ENCODE data around the gene C19orf38.
"Not testable (repeated sequence)": the region's sequence is repeated elsewhere in the genome, so short reads cannot be mapped to it uniquely, and the experiment has no call there.

Gene C19orf38

DNA sequence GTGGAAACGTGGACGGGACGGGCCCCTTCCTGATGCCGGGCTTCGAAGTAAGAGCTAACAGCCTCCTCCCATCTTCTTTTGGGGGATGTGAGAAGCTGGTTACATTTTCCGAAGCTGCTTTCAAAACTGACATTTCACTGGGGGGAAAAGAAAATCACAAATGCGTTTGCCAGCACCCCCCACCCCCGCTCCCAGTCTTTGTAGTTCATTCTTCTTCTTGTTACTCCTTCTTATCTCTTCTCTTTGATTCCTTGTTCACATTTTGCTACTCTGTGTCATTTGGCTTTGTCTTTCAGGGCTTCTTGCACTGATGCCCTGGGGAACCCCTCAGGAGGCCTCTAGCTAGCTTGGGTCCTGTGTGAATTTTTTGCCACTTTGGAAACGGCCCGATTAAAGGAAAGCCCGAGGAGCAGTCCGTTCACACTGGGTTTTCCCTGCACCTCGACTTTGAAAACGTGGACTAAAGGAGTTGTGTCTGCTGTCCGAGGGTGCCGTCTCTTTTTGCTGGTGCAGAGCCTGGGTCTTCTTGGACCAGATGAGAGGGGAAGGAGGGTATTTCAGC lies 24.4 kb downstream of the C19orf38 start:
- in situ Hi-C loops (cut with MboI; ENCODE audit: low sequenced_read_pairs): no loop called here

DNA sequence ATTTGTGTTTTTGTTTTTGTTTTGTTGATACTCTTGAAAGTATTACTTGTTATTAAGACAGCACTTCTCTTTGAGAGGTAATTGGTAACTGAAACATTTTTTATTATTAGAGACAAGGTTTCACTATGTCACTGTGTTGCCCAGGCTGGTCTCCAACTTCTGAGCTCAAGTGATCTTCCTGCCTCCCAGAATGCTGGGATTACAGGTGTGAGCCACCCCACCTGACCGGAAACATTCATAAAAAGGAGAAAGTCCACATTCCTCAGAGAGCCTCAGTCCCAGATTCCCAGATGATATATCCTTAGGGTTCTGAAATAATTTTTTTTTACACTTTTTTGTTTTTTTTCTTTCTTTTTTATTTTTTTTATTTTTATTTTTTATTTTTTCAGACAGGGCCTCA lies 25.8 kb downstream of the C19orf38 start:
- in situ Hi-C loops (cut with MboI; ENCODE audit: low sequenced_read_pairs): no loop called here

DNA sequence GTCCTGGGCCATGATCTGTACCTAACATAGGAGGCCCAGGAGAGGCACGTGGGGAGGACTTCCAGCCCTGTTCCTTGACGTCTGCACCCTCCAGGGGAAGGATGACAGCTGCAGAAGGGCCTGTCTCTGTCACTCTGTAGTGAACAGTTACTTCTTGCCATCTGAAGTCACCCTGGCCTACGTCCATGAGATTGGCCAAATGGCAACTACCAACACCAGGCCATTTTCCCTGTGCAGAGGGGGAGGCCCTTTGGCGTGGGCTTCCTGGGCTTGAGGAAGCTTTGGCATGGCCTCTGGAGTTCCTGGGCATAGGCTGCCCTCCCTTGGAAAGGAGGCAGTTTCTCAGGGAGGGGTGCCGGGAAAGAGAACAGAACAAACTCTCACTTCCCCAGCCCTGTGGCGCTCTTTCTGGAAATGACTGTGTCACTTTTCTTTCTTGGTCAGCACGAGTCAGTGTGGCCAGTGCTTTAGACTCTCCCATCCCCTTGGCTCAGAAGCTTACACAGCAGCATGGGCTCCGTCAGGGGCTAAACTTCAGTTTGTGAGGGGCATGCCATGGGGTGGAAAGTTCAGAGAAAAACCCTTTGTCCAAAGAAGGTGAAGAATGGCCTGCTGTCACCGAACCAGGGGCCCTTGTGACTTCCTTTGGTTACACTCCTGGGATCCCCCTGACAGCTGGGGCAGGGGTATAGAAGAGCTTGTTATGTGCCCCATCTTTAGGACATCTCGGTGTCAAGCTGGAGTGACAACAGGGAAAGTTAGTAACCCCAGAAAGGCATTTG lies 28.4 kb downstream of the C19orf38 start:
- in situ Hi-C loops (cut with MboI; ENCODE audit: low sequenced_read_pairs): no loop called here

DNA sequence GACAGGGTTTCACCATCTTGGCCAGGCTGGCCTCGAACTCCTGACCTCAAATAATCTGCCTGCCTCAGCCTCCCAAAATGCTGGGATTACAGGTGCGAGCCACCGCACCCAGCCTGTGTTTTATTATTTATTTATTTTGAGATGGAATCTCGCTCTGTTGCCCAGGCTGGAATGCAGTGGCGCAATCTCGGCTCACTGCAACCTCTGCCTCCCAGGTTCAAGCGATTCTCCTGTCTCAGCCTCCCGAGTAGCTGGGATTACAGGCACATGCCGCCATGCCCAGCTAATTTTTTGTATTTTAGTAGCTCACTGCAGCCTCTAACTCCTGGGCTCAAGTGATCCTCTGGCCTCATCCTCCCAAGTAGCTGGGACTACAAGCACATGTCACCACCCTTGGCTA lies 29.4 kb downstream of the C19orf38 start:
- in situ Hi-C loops (cut with MboI; ENCODE audit: low sequenced_read_pairs): not testable (repeated sequence)

DNA sequence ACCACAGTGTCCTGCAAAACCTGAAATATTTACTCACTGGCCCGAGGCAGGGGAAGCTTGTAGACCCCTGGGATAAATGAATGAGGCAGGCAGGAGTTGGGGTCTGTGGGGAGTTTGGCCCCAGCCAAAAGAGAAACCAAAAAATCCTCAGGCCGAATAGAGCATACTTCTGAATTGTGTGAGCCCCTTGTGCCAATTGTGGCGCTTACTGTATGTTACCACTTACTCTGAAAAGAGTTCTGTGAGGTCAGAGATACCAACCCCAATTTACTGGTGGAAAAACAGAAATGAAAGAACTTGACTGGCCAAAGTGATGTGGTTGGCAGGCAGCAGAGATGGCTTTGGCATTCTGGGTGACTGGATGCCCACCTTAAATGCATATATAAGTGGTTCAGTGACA lies 30.0 kb downstream of the C19orf38 start:
- in situ Hi-C loops (cut with MboI; ENCODE audit: low sequenced_read_pairs): no loop called here

DNA sequence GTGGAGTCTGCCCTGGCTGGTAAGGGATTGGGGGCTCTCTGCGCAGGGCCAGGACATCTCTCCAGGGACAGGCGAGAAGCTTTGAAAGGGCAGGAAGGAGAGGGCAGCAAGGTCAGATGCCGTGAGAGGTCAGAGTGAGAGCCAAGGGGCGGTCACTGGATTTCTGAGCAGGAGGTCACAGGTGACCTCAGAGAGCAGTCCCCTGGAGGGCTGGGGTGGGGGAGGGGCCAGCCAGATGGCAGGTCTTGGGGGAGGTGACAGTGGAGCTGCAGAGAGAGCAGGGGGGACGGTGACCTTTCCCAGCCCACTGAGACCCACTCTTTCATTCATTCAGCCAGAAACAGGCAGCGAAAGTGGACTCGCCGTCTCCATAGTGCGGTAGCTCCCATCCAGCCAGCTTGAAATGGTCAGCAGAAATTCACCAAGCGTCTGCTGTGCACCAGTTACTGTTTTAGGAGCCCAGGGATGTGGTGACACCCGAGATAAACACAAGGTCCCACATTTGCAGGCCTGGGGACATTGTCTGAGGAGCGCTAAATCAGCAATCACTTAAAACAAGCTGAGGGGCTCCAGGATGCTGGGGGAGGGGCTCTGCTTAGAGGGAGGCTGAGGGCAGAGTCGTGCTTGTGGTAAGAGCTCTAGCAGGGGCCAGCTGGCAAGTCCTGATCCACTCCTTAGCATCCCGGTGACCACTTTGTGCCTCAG lies 33.3 kb downstream of the C19orf38 start:
- in situ Hi-C loops (cut with MboI; ENCODE audit: low sequenced_read_pairs): no loop called here

DNA sequence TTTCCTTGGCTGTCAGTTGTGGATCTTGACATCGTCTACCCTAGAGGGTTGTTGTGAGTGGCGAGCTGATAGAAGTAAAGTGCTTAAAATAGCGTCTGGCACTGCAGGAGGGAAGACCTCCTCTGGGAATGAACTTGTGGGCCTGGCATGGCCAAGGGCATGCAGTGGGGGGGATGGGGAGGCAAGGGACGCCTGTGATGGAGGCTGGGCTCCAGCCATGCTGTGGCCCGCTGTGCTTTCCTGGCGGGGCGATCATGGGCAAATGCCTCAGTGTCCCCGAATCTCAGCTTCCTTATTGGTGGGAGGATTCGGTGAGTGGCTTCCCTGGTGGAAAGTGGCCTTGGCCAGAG lies 33.9 kb downstream of the C19orf38 start:
- in situ Hi-C loops (cut with MboI; ENCODE audit: low sequenced_read_pairs): no loop called here

DNA sequence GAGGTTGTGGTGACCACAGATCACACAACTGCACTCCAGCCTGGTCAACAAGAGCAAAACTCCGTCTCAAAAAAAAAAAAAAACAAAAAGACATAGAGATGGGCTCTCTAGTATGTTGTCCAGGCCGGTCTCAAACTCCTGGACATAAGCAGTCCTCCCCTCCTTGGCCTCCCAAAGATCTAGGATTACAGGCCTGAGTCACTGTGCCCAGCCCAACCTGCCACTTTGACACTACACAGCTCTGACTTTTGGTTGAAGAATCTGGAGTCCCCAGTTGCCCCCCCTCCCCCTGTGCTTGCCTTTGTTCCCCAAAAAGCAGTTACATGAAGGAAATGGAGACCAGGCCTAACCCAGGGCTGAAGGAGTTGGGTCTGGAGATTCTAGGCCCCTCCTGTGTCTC lies 36.1 kb downstream of the C19orf38 start:
- in situ Hi-C loops (cut with MboI; ENCODE audit: low sequenced_read_pairs): no loop called here

DNA sequence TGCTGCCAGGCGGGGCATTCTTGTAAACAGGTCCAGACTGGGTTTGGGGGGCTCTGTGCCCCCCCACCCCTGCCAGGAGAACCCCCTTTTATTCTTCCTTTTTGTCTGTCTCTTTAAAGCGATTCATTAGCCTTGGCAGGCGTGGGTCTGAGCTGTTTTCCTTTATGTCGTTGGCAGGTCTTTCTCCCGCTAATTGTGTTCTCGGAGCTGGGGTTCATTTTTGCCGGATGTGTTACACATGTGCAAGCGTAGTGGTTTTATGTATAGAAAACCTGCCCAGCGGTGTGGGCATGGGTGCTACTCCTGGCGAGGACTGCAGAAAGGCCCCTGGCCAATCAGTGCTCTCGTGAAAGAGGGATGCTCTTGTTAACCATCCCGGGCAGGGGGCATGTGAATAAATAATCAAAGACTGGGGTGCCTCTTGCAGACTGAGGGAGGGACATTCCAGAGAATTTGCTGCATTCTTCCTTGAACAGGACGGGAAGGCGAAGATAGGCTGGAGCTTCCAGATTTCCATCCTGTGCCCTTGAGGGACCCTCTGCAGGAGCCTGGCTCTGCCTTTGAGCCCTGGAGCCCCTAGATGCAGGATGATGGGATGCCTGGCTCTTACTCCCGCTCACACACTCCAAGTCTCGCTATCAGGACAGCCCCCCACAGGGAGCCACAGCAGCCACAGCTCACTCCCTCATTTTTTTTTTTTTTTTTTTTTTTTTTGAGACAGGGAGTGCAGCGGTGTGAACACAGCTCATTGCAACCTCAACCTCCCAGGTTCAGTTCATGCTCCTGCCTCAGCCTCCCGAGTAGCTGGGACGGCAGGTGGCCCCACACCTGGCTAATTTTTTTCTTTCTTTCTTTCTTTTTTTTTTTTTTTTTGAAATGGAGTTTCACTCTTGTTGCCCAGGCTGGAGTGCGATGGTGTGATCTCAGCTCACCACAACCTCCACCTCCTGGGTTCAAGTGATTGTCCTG lies 37.3 kb downstream of the C19orf38 start:
- in situ Hi-C loops (cut with MboI; ENCODE audit: low sequenced_read_pairs): no loop called here

DNA sequence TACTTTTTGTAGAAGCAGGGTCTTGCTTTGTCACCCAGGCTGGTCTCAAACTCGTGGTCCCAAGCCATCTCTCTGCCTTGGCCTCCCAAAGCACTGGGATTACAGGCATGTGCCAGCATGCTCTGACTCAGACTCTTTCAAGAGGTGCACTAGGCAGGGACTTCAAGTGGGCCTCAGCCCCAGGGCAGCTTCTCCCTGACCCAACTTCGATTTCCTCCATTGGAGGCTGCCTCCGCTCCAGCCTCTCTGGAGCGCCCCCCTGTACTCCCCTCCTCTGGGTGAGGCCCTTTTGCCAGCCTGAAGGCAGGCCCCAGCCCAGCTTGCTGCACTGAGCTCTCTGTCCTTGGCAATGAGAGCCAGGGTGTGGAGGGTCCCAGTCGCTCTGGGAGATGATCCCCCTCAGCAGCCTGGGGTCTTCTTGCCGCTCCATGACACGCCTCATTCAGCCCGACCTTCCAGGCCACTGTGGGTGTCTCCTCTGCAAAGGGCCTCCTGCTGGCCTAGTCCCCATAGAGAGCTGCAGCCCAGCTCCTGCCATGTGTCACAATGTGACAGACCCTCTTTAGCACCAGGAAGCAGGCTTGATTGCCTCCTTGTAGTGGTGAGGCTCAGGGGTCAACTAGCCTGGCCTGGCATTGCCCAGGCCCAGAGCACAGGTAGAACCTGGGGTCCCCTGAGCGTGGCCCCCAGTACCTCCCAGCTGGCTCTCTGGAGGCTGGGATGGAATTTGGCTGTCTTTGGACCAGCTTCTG lies 39.6 kb downstream of the C19orf38 start:
- in situ Hi-C loops (cut with MboI; ENCODE audit: low sequenced_read_pairs): no loop called here

DNA sequence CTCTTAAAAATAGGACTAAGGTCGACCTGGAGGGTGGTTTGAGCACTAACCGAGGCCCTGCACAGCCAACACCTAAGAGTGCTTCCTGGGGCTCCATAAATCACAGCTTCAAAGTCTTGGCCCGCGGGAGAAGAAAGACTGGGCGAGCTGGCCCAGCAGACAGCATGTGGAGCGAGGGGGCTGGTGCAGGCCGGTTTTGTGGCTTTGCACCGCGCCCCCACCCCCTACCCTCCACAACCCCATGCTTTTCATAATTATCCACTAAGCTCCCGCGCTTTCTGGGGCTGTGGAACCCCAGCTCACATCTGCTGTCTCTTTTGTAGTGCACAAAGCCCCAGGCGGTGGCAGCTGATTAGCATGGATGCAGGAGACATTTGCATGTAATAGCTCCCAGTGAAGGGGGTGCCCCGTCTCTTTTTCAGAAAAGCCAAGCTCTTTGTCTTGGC lies 40.2 kb downstream of the C19orf38 start:
- in situ Hi-C loops (cut with MboI; ENCODE audit: low sequenced_read_pairs): no loop called here

DNA sequence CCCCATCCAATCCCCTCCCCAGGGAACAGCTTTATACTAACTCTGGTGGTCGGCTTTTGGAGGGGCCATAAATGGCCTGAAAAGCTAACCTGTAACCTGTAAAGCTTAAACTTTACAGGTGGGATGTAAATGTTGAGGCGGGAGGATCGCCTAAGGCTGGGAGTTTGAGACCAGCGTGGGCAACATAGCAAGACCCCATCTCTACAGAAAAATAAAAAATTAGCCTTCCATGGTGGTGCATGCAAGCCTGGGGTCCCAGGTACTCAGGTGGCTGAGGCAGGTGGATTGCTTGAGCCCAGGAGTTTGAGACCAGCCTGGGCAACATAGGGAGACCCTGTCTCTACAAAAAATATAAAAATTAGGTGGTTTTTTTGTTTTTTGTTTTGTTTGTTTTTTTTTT lies 41.7 kb downstream of the C19orf38 start:
- in situ Hi-C loops (cut with MboI; ENCODE audit: low sequenced_read_pairs): no loop called here

DNA sequence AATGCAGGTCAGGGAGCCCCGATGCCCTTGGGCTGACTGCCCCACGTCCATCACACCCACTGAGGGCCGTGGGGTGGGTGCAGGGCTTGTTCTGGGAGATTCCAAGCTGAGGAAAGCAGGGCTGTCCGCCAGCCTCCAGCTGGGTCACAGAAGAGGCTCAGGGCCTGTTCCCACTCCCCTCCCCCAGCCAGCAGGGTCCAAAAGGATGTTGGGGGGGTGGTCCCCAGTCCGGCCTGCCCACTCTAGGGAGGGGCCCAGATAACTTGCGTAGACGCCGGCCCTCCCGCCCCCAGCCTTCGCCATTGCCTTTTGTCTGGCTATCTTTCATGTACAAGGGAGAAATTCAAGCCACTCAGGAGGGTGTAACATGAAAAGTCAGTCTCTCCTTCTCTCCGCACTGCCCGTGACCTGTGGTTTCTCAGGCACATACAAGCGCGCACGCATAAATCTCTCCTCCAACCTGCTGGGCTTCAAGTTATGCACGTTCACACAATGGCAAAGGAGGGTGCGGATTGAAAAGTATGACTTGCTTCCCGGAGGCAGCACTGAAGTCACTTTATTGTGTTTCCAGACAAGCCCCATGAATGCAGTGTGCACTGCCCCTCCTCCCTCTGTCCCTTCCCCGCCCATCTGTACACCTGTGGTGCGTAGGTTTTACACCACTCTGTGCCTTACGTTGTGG lies 43.3 kb downstream of the C19orf38 start:
- in situ Hi-C loops (cut with MboI; ENCODE audit: low sequenced_read_pairs): no loop called here

DNA sequence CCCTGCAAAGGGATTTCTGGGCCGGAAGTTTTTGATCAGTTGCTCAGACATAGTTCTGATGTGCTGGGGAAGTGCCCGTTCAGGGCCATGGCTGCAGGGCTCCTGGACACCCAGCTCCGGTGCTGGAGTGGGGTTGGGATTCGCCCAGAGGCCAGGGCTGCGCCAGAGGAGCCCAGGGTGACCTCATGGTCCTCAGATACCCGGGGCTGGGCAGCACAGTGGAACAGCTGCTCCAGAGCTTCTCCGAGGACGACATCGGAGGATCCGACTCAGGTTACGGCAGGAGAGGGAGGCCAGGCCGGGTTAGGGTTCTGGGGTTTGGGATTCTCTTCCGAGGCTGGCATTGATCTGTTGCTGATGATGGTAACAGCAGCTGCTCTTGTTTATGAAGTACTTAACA lies 44.0 kb downstream of the C19orf38 start:
- in situ Hi-C loops (cut with MboI; ENCODE audit: low sequenced_read_pairs): no loop called here

DNA sequence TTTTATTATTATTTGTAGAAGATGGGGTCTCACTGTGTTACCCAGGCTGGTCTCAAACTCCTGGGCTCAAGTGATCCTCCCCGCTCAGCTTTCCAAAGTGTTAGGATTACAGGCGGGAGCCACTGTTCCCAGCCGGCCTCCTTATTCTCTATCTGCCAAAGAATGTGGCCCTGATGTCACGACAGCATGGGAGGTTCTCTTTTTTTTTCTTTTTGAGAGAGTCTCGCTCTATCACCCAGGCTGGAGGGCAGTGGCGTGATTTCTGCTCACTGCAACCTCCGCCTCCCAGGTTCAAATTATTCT lies 46.6 kb downstream of the C19orf38 start:
- in situ Hi-C loops (cut with MboI; ENCODE audit: low sequenced_read_pairs): no loop called here

DNA sequence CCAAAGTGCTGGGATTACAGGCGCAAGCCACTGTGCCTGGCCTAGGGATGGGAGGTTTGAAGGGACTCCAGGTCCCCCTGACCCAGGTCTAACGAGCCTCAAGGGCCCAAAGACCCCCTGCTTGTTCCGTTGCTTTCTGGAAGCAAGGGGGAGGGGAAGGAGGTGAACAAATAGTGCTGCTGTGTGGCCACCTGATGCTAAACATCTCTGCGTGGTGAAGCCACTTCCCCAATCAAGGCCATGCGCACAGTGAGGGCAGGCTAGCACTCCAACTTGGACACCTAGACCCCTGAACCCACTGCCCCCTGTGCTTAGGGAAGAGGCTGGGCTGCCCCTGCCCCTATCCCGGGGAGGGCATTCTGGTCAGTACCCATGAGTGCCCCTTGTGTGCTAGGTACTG lies 47.1 kb downstream of the C19orf38 start:
- in situ Hi-C loops (cut with MboI; ENCODE audit: low sequenced_read_pairs): no loop called here

DNA sequence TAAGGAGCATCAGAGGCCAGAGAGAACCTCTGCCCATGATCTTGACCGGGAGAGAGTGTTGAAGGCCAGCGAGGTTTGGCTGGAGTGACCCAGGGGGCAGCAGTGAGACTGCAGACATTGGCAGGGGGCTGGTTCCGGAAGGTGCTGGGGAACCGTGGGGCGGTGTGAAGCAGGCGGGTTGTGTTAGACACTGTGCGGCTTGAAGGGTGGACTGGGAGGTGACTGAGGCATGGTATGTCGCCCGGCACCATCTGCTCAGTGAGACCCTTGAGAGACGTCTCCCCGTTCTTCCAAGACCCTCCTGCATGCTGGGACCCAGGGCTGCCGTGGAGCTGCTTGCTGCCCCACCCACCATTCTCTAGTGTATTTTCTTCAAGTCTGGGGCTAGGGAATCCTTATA lies 47.7 kb downstream of the C19orf38 start:
- in situ Hi-C loops (cut with MboI; ENCODE audit: low sequenced_read_pairs): no loop called here

DNA sequence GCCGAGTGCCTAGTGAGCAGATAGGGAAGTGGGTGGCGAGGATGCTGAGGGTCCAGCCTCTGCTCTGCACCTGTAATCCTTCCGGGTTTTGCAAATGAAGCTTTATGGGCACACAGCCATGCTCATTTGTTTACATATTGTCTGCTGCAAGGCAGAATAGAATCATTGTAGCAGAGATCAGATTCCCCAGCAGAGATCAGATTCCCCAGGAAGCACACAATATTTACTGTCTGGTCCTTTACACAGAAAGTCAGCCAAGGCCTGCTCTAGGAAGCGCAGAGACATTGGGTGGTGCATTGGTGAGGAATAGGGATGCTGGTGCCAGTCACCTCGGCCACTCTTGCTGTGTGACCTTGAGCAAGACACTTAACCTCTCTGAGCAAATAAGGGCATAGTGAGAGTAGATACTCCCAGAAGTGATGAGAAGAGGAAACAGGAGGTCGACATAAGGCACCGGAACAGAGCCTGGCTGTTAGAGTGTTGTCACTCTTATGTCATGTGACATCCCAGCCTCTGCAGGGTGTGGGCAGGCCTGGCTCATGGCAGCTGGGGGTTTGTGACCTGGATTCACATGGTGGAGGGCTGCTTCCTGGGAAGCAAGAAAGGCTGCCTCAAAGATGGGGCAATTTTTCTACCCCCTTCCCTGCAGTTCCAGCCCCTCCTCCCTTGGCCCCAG lies 48.8 kb downstream of the C19orf38 start:
- in situ Hi-C loops (cut with MboI; ENCODE audit: low sequenced_read_pairs): no loop called here

DNA sequence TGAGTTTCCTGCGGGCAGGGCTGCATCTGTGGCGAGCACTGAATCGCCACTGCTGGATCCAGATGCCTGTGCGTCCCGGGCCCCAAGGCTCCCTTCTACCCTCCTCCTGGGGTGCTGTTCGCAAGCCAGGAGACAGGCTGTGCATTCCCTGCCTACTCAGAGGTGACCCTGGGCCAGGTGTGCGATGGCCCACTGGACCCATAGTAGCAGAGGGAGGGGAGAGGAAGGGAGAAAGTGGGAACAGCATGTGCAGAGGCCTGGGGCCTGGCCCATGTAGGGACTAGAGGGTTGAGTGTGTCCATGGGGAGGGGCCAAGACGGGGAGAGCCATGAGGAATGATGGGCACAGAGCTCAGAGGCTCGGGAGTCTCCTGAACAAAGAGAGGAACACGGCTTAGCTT lies 50.4 kb downstream of the C19orf38 start:
- in situ Hi-C loops (cut with MboI; ENCODE audit: low sequenced_read_pairs): no loop called here
